Measurements from ENCODE around the gene TGFB3. TPM values are rescaled to one million over a fixed set of nuclear protein-coding genes. Genes with fewer than 3 reads are reported as not detected.
"Not testable (repeated sequence)": the region's sequence is repeated elsewhere in the genome, so short reads cannot be mapped to it uniquely, and the experiment has no call there.

TGFB3 gene
- polyA plus RNA-seq, 2 donors: 2.8 to 3.9 TPM

DNA sequence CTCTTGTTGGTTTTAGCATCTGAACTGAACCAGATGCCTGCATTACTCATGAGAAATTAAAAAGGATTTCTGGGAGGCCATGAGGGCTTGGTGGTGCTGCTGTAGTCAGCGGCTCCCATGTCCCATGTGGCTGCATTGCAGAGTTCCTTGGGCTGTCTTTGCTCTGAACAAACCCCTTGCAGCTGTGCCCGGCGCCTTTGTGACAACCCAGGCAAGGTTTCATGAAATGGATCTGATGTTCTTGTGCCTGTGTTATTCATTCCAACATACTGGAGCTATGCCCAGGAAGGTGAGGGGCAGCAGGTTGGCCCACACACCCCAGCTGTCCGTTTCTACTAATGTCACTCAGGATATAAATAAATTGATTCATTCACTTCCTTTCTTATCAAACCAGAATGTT is 40.8 kb downstream of the TGFB3 start:
- WGBS, 2 donors: 77 to 83% methylated on average over 4 of the region's 4 CpGs
- Histone ChIP-seq H3K9me3 (ENCODE audit: control insufficient read depth in 2 of 2, insufficient read depth in 1 of 2, low read depth in 1 of 2, low read length in 1 of 2) (no peaks in the 10 kb centered on the region), H3K4me3 (ENCODE audit: low read depth in 1 of 2, low read length in 2 of 2) (no peak overlapping the region), H3K27me3 (ENCODE audit: control insufficient read depth in 1 of 2, insufficient read depth in 2 of 2, low read length in 2 of 2) (no peaks in the 10 kb centered on the region), H3K4me1 (ENCODE audit: control insufficient read depth in 2 of 2, insufficient read depth in 2 of 2, low read length in 1 of 2) (no peaks in the 10 kb centered on the region), H3K27ac (ENCODE audit: low read depth in 2 of 2, low read length in 1 of 2) (no peak overlapping the region), H3K36me3 (ENCODE audit: control insufficient read depth in 2 of 2, insufficient read depth in 2 of 2, low read length in 1 of 2) (no peaks in the 10 kb centered on the region)

DNA sequence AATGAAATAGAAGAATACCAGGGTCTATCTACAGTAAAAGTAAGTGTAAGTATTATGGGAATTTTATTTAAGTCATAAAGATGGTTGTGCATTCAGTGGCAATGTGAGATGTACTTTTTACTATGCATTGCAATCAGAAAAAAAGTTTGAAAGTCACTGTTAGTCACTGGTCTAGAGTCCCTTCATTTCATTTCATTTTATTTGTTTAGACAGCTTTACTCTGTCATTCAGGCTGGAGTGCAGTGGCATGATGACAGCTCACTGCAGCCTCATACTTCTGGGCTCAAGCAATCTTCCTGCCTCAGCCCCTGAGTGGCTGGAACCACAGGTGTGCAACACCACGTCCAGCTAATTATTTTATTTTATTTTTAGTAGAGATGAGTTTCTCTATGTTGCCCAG is 42.6 kb downstream of the TGFB3 start:
- Histone ChIP-seq H3K27me3 (ENCODE audit: control insufficient read depth in 1 of 2, insufficient read depth in 2 of 2, low read length in 2 of 2) (no peaks in the 10 kb centered on the region), H3K4me1 (ENCODE audit: control insufficient read depth in 2 of 2, insufficient read depth in 2 of 2, low read length in 1 of 2) (no peaks in the 10 kb centered on the region), H3K36me3 (ENCODE audit: control insufficient read depth in 2 of 2, insufficient read depth in 2 of 2, low read length in 1 of 2) (no peaks in the 10 kb centered on the region), H3K4me3 (ENCODE audit: low read depth in 1 of 2, low read length in 2 of 2) (no peak overlapping the region), H3K9me3 (ENCODE audit: control insufficient read depth in 2 of 2, insufficient read depth in 1 of 2, low read depth in 1 of 2, low read length in 1 of 2) (no peaks in the 10 kb centered on the region), H3K27ac (ENCODE audit: low read depth in 2 of 2, low read length in 1 of 2) (no peak overlapping the region)
- 65 to 71% methylated on average over 1 of the region's 1 CpG for WGBS, 2 donors

DNA sequence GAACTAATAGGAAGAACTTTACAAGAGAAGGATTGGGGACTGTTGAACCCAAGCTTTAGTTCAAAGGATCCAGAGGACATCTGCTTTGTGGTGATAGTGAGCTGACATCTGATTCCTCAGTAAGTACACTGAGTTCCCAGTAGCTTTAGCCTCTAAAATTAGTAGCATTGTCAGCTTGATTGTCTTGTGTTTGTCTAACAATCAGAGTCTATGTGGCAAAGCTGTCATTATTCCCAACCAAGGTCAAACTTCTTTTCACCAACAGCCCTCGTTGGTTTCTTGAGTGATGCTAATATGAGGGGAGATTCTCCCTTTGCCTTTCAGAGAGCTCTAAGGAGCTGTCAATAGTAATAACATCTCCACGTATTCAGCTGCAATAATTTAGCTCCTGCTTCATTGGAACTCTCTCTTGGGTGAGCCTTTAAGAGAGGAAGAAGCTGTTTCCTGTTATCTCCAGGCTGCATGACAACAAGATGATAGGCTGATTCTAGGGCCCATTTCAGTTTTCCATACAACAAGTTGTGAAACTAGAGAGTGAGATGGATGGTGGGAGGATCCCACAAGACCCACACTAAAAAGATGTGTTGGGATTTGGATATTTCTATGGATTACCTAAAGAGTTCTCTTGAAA is 46.7 kb downstream of the TGFB3 start:
- H3K4me1 ChIP-seq (ENCODE audit: control insufficient read depth in 2 of 2, insufficient read depth in 2 of 2, low read length in 1 of 2): no peaks in the 10 kb centered on the region
- no peaks in the 10 kb centered on the region for H3K27me3 ChIP-seq (ENCODE audit: control insufficient read depth in 1 of 2, insufficient read depth in 2 of 2, low read length in 2 of 2)
- H3K36me3 ChIP-seq (ENCODE audit: control insufficient read depth in 2 of 2, insufficient read depth in 2 of 2, low read length in 1 of 2): no peaks in the 10 kb centered on the region
- no peaks in the 10 kb centered on the region for H3K9me3 ChIP-seq (ENCODE audit: control insufficient read depth in 2 of 2, insufficient read depth in 1 of 2, low read depth in 1 of 2, low read length in 1 of 2)
- H3K4me3 ChIP-seq (ENCODE audit: low read depth in 1 of 2, low read length in 2 of 2): no peak overlapping the region
- no peak overlapping the region for H3K27ac ChIP-seq (ENCODE audit: low read depth in 2 of 2, low read length in 1 of 2)
- 67 to 73% methylated on average over 2 of the region's 2 CpGs for WGBS, 2 donors

DNA sequence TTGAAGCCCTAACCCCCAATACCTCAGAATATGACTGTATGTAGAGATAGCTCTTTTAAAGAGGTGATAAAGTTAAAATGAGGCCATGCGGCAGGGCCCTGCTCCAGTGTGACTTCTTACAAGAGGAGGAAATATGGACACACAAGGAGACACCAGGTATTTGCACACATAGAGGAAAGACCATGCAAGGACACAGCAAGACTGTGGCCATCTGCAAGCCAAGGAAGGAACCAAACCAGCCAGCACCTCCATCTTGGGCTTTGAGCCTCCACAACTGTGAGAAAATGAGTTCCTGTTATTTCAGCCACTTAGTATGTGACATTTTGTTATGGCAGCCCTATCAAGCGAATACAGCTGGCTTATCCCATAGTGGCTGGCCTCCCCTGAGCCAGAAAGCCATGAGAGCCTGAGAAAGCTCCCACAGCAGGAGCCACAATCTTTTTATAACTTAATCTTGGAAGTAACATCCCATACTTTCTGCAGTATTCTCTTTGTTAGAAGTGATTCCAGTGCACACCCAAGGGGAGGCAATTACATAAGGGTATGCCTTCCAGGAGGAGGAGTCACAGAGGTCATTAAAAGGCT is 48.0 kb downstream of the TGFB3 start:
- WGBS, 2 donors: 48 to 59% methylated on average over 2 of the region's 2 CpGs
- Histone ChIP-seq H3K27ac (ENCODE audit: low read depth in 2 of 2, low read length in 1 of 2) (no peak overlapping the region), H3K4me1 (ENCODE audit: control insufficient read depth in 2 of 2, insufficient read depth in 2 of 2, low read length in 1 of 2) (no peaks in the 10 kb centered on the region), H3K9me3 (ENCODE audit: control insufficient read depth in 2 of 2, insufficient read depth in 1 of 2, low read depth in 1 of 2, low read length in 1 of 2) (no peaks in the 10 kb centered on the region), H3K4me3 (ENCODE audit: low read depth in 1 of 2, low read length in 2 of 2) (no peak overlapping the region), H3K27me3 (ENCODE audit: control insufficient read depth in 1 of 2, insufficient read depth in 2 of 2, low read length in 2 of 2) (no peaks in the 10 kb centered on the region), H3K36me3 (ENCODE audit: control insufficient read depth in 2 of 2, insufficient read depth in 2 of 2, low read length in 1 of 2) (no peaks in the 10 kb centered on the region)

DNA sequence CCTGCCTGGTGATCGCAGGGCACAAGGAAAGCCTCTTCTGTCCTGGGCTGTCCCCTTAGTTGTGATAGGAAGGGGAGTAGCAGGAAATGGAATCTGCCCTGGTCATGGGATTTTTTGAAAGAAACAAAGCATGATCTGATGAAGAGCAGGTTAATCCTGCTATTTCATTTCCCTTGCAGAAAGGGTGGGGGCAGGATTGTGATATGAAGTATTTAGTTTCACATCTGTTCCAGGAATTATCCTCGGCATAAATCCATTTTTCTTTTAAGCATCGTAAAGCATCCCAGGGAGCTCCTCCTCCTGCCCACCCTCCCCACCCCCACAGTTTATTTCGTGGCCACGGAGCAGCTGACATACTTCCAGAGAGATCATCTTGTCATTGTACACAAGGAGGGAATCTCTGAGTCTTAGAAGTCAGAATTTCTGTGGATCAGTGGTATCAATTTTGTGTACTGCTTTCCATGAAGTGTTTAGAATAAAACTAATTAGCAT is 53.1 kb downstream of the TGFB3 start:
- H3K36me3 ChIP-seq (ENCODE audit: control insufficient read depth in 2 of 2, insufficient read depth in 2 of 2, low read length in 1 of 2): no peaks in the 10 kb centered on the region
- H3K27ac ChIP-seq (ENCODE audit: low read depth in 2 of 2, low read length in 1 of 2): no peak overlapping the region
- H3K9me3 ChIP-seq (ENCODE audit: control insufficient read depth in 2 of 2, insufficient read depth in 1 of 2, low read depth in 1 of 2, low read length in 1 of 2): no peaks in the 10 kb centered on the region
- H3K4me1 ChIP-seq (ENCODE audit: control insufficient read depth in 2 of 2, insufficient read depth in 2 of 2, low read length in 1 of 2): no peaks in the 10 kb centered on the region
- WGBS, 2 donors: 41 to 53% methylated on average over 5 of the region's 5 CpGs
- no peak overlapping the region for H3K4me3 ChIP-seq (ENCODE audit: low read depth in 1 of 2, low read length in 2 of 2)
- no peaks in the 10 kb centered on the region for H3K27me3 ChIP-seq (ENCODE audit: control insufficient read depth in 1 of 2, insufficient read depth in 2 of 2, low read length in 2 of 2)

DNA sequence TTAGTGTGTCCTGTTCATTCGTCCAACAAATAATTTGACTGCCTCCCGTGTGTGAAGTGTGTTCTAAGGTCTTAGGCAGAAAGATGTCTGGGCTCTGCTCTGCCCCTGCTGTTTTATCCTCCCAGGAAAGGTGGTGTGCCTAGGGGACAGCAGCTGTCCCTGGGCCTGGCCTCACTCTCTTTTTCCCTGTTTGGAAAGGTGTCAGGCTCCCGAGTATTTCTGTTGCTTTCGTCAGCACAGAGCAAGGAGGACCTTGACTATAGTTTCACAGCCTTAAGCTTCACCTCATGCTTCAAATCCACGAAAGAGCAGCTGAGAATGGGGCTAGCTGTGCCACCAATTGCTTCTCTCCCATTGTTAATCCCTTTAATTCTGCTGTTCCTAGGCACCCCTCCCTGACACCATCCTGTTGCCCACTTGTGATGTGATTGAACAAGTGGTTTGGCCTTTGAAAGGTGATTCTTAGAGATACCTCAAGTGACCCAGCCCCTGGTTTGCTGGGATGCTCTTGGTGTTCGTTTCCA is 54.2 kb downstream of the TGFB3 start:
- H3K36me3 ChIP-seq (ENCODE audit: control insufficient read depth in 2 of 2, insufficient read depth in 2 of 2, low read length in 1 of 2): no peaks in the 10 kb centered on the region
- H3K27me3 ChIP-seq (ENCODE audit: control insufficient read depth in 1 of 2, insufficient read depth in 2 of 2, low read length in 2 of 2): no peaks in the 10 kb centered on the region
- no peaks in the 10 kb centered on the region for H3K9me3 ChIP-seq (ENCODE audit: control insufficient read depth in 2 of 2, insufficient read depth in 1 of 2, low read depth in 1 of 2, low read length in 1 of 2)
- whole genome bisulfite sequencing, 2 donors: 77 to 81% methylated on average over 6 of the region's 6 CpGs
- H3K27ac ChIP-seq (ENCODE audit: low read depth in 2 of 2, low read length in 1 of 2): no peak overlapping the region
- no peaks in the 10 kb centered on the region for H3K4me1 ChIP-seq (ENCODE audit: control insufficient read depth in 2 of 2, insufficient read depth in 2 of 2, low read length in 1 of 2)
- H3K4me3 ChIP-seq (ENCODE audit: low read depth in 1 of 2, low read length in 2 of 2): no peak overlapping the region

DNA sequence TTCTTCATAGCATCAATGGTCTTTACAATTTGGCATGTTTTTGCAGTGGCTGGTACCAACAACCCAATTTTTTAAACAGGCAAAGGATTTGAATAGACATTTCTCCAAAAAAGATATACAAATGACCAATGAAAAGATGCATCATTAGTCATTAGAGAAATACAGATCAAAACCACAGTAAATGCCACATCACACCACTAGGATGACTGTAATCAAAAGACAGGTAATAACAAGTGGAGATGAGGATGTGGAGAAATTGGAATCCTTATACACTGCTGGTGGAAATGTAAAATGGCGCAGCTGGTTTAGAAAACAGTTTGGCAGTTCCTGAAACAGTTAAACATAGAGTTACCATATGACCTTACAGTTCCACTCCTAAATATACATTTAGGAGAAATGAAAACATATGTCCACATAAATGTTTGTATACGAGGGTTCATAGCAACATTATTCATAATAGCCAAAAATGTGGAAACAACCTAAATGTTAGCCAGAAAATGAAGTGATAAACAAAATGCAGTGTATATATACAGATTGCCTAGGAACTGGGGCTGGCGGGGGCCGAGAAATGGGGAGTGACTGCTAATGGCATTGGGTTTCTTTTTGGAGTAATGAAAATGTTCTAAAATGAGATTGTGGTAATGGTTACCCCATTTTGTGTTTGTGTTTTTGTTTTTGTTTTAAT is 55.2 kb downstream of the TGFB3 start:
- no peak overlapping the region for H3K4me3 ChIP-seq (ENCODE audit: low read depth in 1 of 2, low read length in 2 of 2)
- no peak overlapping the region for H3K27ac ChIP-seq (ENCODE audit: low read depth in 2 of 2, low read length in 1 of 2)
- H3K4me1 ChIP-seq (ENCODE audit: control insufficient read depth in 2 of 2, insufficient read depth in 2 of 2, low read length in 1 of 2): no peaks in the 10 kb centered on the region
- no peaks in the 10 kb centered on the region for H3K36me3 ChIP-seq (ENCODE audit: control insufficient read depth in 2 of 2, insufficient read depth in 2 of 2, low read length in 1 of 2)
- 96 to 98% methylated on average over 4 of the region's 4 CpGs for WGBS, 2 donors
- H3K9me3 ChIP-seq (ENCODE audit: control insufficient read depth in 2 of 2, insufficient read depth in 1 of 2, low read depth in 1 of 2, low read length in 1 of 2): no peaks in the 10 kb centered on the region
- H3K27me3 ChIP-seq (ENCODE audit: control insufficient read depth in 1 of 2, insufficient read depth in 2 of 2, low read length in 2 of 2): no peaks in the 10 kb centered on the region

DNA sequence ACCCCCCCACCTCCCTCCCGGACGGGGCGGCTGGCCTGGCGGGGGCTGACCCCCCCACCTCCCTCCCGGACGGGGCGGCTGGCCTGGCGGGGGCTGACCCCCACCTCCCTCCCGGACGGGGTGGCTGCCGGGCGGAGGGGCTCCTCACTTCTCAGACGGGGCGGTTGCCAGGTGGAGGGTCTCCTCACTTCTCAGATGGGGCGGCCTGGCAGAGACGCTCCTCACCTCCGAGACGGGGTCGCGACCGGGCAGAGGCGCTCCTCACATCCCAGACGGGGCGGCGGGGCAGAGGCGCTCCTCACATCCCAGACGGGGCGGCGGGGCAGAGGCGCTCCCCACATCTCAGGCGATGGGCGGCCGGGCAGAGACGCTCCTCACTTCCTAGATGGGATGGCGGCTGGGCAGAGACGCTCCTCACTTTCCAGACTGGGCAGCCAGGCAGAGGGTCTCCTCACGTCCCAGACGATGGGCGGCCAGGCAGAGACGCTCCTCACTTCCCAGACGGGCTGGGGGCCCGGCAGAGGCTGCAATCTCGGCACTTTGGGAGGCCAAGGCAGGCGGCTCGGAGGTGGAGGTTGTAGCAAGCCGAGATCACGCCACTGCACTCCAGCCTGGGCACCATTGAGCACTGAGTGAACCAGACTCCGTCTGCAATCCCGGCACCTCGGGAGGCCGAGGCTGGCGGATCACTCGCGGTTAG is 56.5 kb downstream of the TGFB3 start:
- WGBS, 2 donors: 94 to 95% methylated on average over 28 to 50 of the region's 54 CpGs
- H3K9me3 ChIP-seq (ENCODE audit: control insufficient read depth in 2 of 2, insufficient read depth in 1 of 2, low read depth in 1 of 2, low read length in 1 of 2); H3K4me3 ChIP-seq (ENCODE audit: low read depth in 1 of 2, low read length in 2 of 2); H3K4me1 ChIP-seq (ENCODE audit: control insufficient read depth in 2 of 2, insufficient read depth in 2 of 2, low read length in 1 of 2); H3K27ac ChIP-seq (ENCODE audit: low read depth in 2 of 2, low read length in 1 of 2); H3K36me3 ChIP-seq (ENCODE audit: control insufficient read depth in 2 of 2, insufficient read depth in 2 of 2, low read length in 1 of 2); H3K27me3 ChIP-seq (ENCODE audit: control insufficient read depth in 1 of 2, insufficient read depth in 2 of 2, low read length in 2 of 2): not testable (repeated sequence)

DNA sequence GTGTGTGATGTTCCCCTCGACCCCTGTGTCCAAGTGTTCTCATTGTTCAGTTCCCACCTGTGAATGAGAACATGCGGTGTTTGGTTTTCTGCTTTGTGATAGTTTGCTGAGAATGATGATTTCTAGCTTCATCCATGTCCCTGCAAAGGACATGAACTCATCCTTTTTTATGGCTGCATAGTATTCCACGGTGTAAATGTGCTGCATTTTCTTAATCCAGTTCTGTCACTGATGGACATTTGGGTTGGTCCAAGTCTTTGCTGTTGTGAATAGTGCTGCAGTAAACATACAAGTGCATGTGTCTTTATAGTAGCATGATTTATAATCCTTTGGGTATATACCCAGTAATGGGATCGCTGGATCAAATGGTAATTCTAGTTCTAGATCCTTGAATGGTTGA is 61.4 kb downstream of the TGFB3 start:
- WGBS, 2 donors: 89 to 97% methylated on average over 4 of the region's 4 CpGs
- H3K4me3 ChIP-seq (ENCODE audit: low read depth in 1 of 2, low read length in 2 of 2); H3K9me3 ChIP-seq (ENCODE audit: control insufficient read depth in 2 of 2, insufficient read depth in 1 of 2, low read depth in 1 of 2, low read length in 1 of 2); H3K4me1 ChIP-seq (ENCODE audit: control insufficient read depth in 2 of 2, insufficient read depth in 2 of 2, low read length in 1 of 2); H3K36me3 ChIP-seq (ENCODE audit: control insufficient read depth in 2 of 2, insufficient read depth in 2 of 2, low read length in 1 of 2); H3K27me3 ChIP-seq (ENCODE audit: control insufficient read depth in 1 of 2, insufficient read depth in 2 of 2, low read length in 2 of 2); H3K27ac ChIP-seq (ENCODE audit: low read depth in 2 of 2, low read length in 1 of 2): not testable (repeated sequence)
